Pancreas (tissue), 10 donors: ENCODE measurements around the gene HOXC12. TPM values are rescaled to one million over a fixed set of nuclear protein-coding genes. Genes with fewer than 3 reads are reported as not detected.
A peak's percentile ranks its signal among the peaks of the same experiment; 100 is the strongest.

Experiments
- ATAC-seq, 4 donors: fragments of 200-7000 bp; cut with Tn5 transposase; one replicate each; pipeline versions ENCODE4 v1.8.0 to v1.9.1; 2020; ENCODE audit warnings: mild to moderate bottlenecking in 4 of 4, moderate library complexity in 4 of 4
- DNase-seq, 6 donors: peaks; one replicate each; pipeline ENCODE4 v3.0.0-alpha.2; 2020
- FAIRE-seq: peaks from 2 replicates; lab custom pipeline; 2012; peaks lifted over from hg19 to GRCh38; lab: Jason Lieb, UNC
- H3K27ac ChIP-seq, 4 donors: fragments of 200-600 bp; sonication (generic); 1 replicate in 3 of 4; 2 replicates in 1 of 4; pipeline versions ENCODE4 v1.5.0 to v1.8.0; 2020
- H3K27me3 ChIP-seq, 4 donors: fragments of 200-600 bp; one replicate each; pipeline ENCODE4 v1.8.0; 2021
- H3K36me3 ChIP-seq, 3 donors: fragments of 200-600 bp; sonication (generic) in 1 of 3; one replicate each; pipeline versions ENCODE4 v1.5.0 to v1.8.0; 2020 to 2021
- H3K4me1 ChIP-seq, 3 donors: fragments of 200-600 bp; one replicate each; pipeline ENCODE4 v1.8.0; 2021
- H3K4me3 ChIP-seq, 4 donors: fragments of 200-600 bp; sonication (generic) in 2 of 4; one replicate each; pipeline versions ENCODE4 v1.5.0 to v1.8.0; 2020 to 2021
- H3K9me3 ChIP-seq, 4 donors: fragments of 200-600 bp; one replicate each; pipeline ENCODE4 v1.8.0; 2021
- WGBS, 2 donors: extraction: QIAGEN DNeasy Blood & Tissue Kit; methylation state at CpG; one replicate each; pipeline ENCODE4 v1.1.7; 2013; 5-methylcytosine and 5-hydroxymethylcytosine counted together
- intact Hi-C, 3 donors: fragments of 100-400 bp; cut with DNase I; formaldehyde crosslinking; loops; one replicate each; pipeline versions ENCODE4 v1.11.1 to v1.14.2; 2022
- polyA plus RNA-seq, 2 donors: library from polyadenylated mRNA; stranded (reverse); fragments of 200-250 nt; gene quantifications; one replicate each; pipeline ENCODE4 v1.2.3, GENCODE V29; 2013
- total RNA-seq, 6 donors: library from RNA; stranded (reverse); fragmentation: NEBNext Ultra II Directional in 4 of 6; extraction: Animal tissue kit (Norgen Biotek cat#: 25700) in 4 of 6; gene quantifications; one replicate each; pipeline versions ENCODE4 v1.2.1 to v1.2.4, GENCODE V29; 2021 to 2023
- TF ChIP-seq, protein P1 (sequence below), 4 donors: fragments of 200-600 bp; sonication (generic) in 3 of 4; IDR thresholded peaks; one replicate each; pipeline versions ENCODE4 v1.5.0 to v1.8.0; 2021; ENCODE audit warnings: antibody characterized with exemption in 4 of 4
- donor health status: healthy with polysubstance abuse.
- donor health status: DM: no; HTN: no; CAD: no; lungs with moderate emphysema.
- donor health status: DM: no; HTN: no; CAD: no.
- donor health status: control.
- donor health status: control.
- donor health status: Bipolar disorder and iron deficiency.
- donor health status: DM: yes; HTN: yes; CAD: no.
- donor health status: DM: no; HTN: no; CAD: no.
- donor health status: DM: no; HTN: no; CAD: no.
- donor health status: DM: yes; HTN: yes; CAD: no.

HOXC12 gene
- total and polyA plus RNA-seq, 8 donors, result not detected

DNA sequence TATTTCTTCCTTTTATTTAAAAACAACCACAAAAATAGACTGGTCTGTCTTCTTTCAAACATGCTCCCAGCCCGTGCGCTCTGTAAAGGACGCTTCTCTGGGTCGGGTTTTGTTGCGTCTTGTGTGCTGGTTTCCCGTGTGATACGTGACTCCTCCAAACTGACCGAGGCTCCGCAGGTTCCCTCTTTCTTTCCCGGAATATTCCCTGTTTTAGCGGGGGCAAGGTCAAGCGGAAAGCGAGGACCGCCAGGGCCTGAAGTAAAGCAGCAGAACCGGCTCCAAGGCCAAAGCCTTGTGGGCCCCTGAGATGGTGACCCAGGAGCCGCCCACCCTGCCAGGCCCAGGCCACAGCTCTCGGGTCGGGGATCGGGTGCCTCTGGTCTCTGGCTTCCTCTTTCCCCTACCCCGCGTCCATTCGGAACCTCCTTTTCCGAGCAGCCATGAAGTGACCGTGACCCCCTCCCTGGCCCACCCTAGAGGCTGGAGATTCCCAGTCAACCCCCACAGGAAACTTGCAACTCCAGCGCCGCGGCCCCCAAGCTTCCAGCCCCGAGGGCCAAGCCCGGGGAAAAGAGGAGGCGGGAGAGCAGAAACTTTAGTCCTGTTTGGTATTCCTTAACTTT lies 29.4 kb downstream of the HOXC12 start:
- peaks cover 0 to 72% (median 31%) of the 10 kb centered on the region in 4 donors for H3K27me3 ChIP-seq

DNA sequence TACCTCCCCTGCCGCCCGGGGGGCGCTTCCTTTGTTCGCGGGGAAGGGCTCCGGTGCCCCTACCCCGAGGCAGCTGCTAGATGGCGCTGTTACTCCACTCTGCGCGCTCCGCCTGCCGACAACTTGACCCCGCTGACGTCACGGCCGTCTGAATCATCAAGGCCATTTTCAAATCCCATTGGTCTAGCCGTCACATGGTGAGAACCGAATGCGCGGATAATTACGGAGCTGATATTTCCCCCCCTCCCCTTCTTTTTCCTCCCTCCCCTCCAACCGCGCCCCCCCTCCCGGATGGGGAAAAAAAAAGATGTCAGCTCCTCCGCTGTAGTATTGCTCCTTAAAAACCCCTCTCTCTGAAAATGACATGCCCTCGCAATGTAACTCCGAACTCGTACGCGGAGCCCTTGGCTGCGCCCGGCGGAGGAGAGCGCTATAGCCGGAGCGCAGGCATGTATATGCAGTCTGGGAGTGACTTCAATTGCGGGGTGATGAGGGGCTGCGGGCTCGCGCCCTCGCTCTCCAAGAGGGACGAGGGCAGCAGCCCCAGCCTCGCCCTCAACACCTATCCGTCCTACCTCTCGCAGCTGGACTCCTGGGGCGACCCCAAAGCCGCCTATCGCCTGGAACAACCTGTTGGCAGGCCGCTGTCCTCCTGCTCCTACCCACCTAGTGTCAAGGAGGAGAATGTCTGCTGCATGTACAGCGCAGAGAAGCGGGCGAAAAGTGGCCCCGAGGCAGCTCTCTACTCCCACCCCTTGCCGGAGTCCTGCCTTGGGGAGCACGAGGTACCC lies 30.4 kb downstream of the HOXC12 start, which contains the start of gene HOXC10:
TSS of gene HOXC10 (plus strand) at position 246 of the 791 bp plus-strand sequence. CDS start at position 360, 114 bp downstream.
- FAIRE-seq (no peak), ATAC-seq (peak; percentile 74 to 88 (median 84)), DNase-seq (peak; percentile 74 to 88 (median 83))
- TF ChIP-seq, protein P1, sequence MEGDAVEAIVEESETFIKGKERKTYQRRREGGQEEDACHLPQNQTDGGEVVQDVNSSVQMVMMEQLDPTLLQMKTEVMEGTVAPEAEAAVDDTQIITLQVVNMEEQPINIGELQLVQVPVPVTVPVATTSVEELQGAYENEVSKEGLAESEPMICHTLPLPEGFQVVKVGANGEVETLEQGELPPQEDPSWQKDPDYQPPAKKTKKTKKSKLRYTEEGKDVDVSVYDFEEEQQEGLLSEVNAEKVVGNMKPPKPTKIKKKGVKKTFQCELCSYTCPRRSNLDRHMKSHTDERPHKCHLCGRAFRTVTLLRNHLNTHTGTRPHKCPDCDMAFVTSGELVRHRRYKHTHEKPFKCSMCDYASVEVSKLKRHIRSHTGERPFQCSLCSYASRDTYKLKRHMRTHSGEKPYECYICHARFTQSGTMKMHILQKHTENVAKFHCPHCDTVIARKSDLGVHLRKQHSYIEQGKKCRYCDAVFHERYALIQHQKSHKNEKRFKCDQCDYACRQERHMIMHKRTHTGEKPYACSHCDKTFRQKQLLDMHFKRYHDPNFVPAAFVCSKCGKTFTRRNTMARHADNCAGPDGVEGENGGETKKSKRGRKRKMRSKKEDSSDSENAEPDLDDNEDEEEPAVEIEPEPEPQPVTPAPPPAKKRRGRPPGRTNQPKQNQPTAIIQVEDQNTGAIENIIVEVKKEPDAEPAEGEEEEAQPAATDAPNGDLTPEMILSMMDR (IDR thresholded peaks at IDR 0.05), result peak; percentile 8 to 33 (median 17)
- intact Hi-C loops, result no loop called here
- Histone ChIP-seq H3K4me1 (peaks cover 0 to 19% (median 12%) of the 10 kb centered on the region in 3 donors), H3K4me3 (peak within 1 kb of the TSS in 2 of 4 donors; percentile 14 to 38), H3K27me3 (peaks cover 0 to 80% (median 32%) of the 10 kb centered on the region in 4 donors), H3K9me3 (no peaks in the 10 kb centered on the region), H3K27ac (no peak within 1 kb of the TSS), H3K36me3 (no peaks in the 10 kb centered on the region)
- WGBS, 2 donors, result 8% methylated on average over 55 of the region's 55 CpGs

More for the DNA sequence above, 29.4 kb downstream of the HOXC12 start:
- Histone ChIP-seq H3K4me3 (no peak overlapping the region), H3K9me3 (no peaks in the 10 kb centered on the region), H3K27ac (no peak overlapping the region), H3K36me3 (no peaks in the 10 kb centered on the region), H3K4me1 (peaks cover 0 to 14% (median 12%) of the 10 kb centered on the region in 3 donors)
- intact Hi-C loops, result no loop called here
- FAIRE-seq, result no peak
- TF ChIP-seq, protein P1 (IDR thresholded peaks at IDR 0.05), result no peak
- ATAC-seq, result no peak
- peak in 1 of 6 donors; percentile 64 for DNase-seq
- 7 to 8% methylated on average over 29 to 30 of the region's 30 CpGs for WGBS, 2 donors

GRCh38 chr12:53985692-53985993 lies 30.9 kb downstream of the HOXC12 start:
- TF ChIP-seq, protein P1 (IDR thresholded peaks at IDR 0.05), result no peak
- ATAC-seq, result no peak
- WGBS, 2 donors, result 6 to 9% methylated on average over 21 of the region's 21 CpGs
- Histone ChIP-seq H3K27ac (no peak overlapping the region), H3K27me3 (peaks cover 0 to 85% (median 30%) of the 10 kb centered on the region in 4 donors), H3K4me3 (peak overlapping the region in 2 of 4 donors; percentile 14 to 38), H3K9me3 (no peaks in the 10 kb centered on the region), H3K36me3 (no peaks in the 10 kb centered on the region), H3K4me1 (peaks cover 0 to 19% (median 12%) of the 10 kb centered on the region in 3 donors)
- no peak for FAIRE-seq
- DNase-seq, result peak in 1 of 6 donors; percentile 72
- intact Hi-C loops, result no loop called here

- TF ChIP-seq, protein P1 (IDR thresholded peaks at IDR 0.05), result no peak
- Histone ChIP-seq H3K27me3 (peaks cover 0 to 89% (median 29%) of the 10 kb centered on the region in 4 donors), H3K36me3 (no peaks in the 10 kb centered on the region), H3K4me3 (peak overlapping the region in 2 of 4 donors; percentile 14 to 38), H3K4me1 (peaks cover 0 to 19% (median 12%) of the 10 kb centered on the region in 3 donors), H3K27ac (no peak overlapping the region), H3K9me3 (no peaks in the 10 kb centered on the region)
- 4 to 5% methylated on average over 50 of the region's 50 CpGs for whole genome bisulfite sequencing, 2 donors
- intact Hi-C loops, result no loop called here
- peak in 1 of 6 donors; percentile 29 for DNase-seq
- peak; percentile 56 to 65 (median 60) for ATAC-seq
- no peak for FAIRE-seq
Observed at GRCh38 chr12:53985994-53986685, 31.4 kb downstream of the HOXC12 start.
